A673 (cell line): ENCODE data around the gene STIM1. TPM values are rescaled to one million over a fixed set of nuclear protein-coding genes. Genes with fewer than 3 reads are reported as not detected.

Source experiments
- BruUV-seq: library from RNA; stranded (reverse); fragments of 400-500 nt; replicated peaks from 2 replicates; lab custom pipeline; 2021; lab: Mats Ljungman, UMichigan
- CTCF ChIA-PET: fragments of 300-600 bp; sonication (Branson Sonifier 250); formaldehyde crosslinking; loops from one replicate; lab custom pipeline; 2022; ENCODE audit warnings: antibody characterized with exemption; lab: Charles Lee
- POLR2A ChIA-PET: fragments of 300-600 bp; sonication (Branson Sonifier 250); formaldehyde crosslinking; loops from one replicate; lab custom pipeline; 2022; ENCODE audit warnings: antibody characterized with exemption; ENCODE audit not compliant: low non-redundant PET; lab: Charles Lee
- DNase-seq: peaks from one replicate; pipeline ENCODE4 v3.0.0-alpha.2; 2015; ENCODE audit warnings: low spot score
- H3K27ac ChIP-seq: fragments of 200-600 bp; sonication (generic); 2 replicates; pipeline ENCODE4 v1.5.1; 2016; ENCODE audit warnings: mixed run types, low read depth, mild to moderate bottlenecking, mixed read lengths, antibody characterized with exemption, low read length; ENCODE audit not compliant: poor library complexity, severe bottlenecking
- H3K27me3 ChIP-seq: fragments of 200-600 bp; sonication (generic); replicated peaks from 2 replicates; pipeline ENCODE4 v1.6.1; 2017; ENCODE audit warnings: mixed run types, low read depth, mild to moderate bottlenecking, mixed read lengths, antibody characterized with exemption, low read length; ENCODE audit not compliant: insufficient read depth, poor library complexity
- H3K36me3 ChIP-seq: fragments of 200-600 bp; sonication (generic); 2 replicates; pipeline ENCODE4 v1.6.1; 2016; ENCODE audit warnings: mixed run types, mild to moderate bottlenecking, mixed read lengths, antibody characterized with exemption, low read length; ENCODE audit not compliant: insufficient read depth, poor library complexity, severe bottlenecking
- H3K4me1 ChIP-seq: fragments of 200-600 bp; sonication (generic); 2 replicates; pipeline ENCODE4 v1.6.1; 2017; ENCODE audit warnings: mixed run types, mild to moderate bottlenecking, mixed read lengths, antibody characterized with exemption, low read length; ENCODE audit not compliant: insufficient read depth, poor library complexity, severe bottlenecking
- H3K4me3 ChIP-seq: fragments of 200-600 bp; sonication (generic); 2 replicates; pipeline ENCODE4 v1.5.1; 2016; ENCODE audit warnings: low read depth, mixed run types, mild to moderate bottlenecking, mixed read lengths, low read length; ENCODE audit not compliant: poor library complexity, severe bottlenecking
- H3K9me3 ChIP-seq: fragments of 200-600 bp; sonication (generic); 2 replicates; pipeline ENCODE4 v1.6.1; 2016; ENCODE audit warnings: mixed run types, low read depth, mild to moderate bottlenecking, mixed read lengths, antibody characterized with exemption, low read length; ENCODE audit not compliant: poor library complexity, severe bottlenecking
- EZH2 ChIP-seq: fragments of 200-600 bp; sonication (generic); IDR thresholded peaks from 2 replicates; pipeline ENCODE4 v1.6.1; 2017; ENCODE audit warnings: borderline replicate concordance, low read depth, mild to moderate bottlenecking, mixed read lengths, antibody characterized with exemption, low read length; ENCODE audit not compliant: poor library complexity, severe bottlenecking
- intact Hi-C: fragments of 100-400 bp; cut with micrococcal nuclease; formaldehyde crosslinking; loops from one replicate; pipeline ENCODE4 v1.10.0; 2022; ENCODE audit not compliant: unreplicated experiment
- total RNA-seq: library from RNA; stranded (reverse); gene quantifications from 2 replicates; pipeline ENCODE4 v1.2.3, GENCODE V29; 2021
- TF ChIP-seq, protein P1 (sequence below): fragments of 300-800, 200-600 bp; sonication (generic); conservative IDR thresholded peaks from 2 replicates; pipeline ENCODE4 v1.5.1; 2017; ENCODE audit warnings: low read depth, mild to moderate bottlenecking, antibody characterized with exemption, low read length, moderate library complexity, mixed read lengths

STIM1 gene
- total RNA-seq, 1 experiment from 2014 or later, result 14.2 TPM

- BruUV-seq, result no TSS peak
- CTCF ChIA-PET, result no interaction called here
- intact Hi-C loops, result no loop called here
Measured at GRCh38 chr11:3939651-3940190, 84.3 kb downstream of the STIM1 start.

GRCh38 chr11:3942160-3942955, 86.9 kb downstream of the STIM1 start:
- H3K4me3 ChIP-seq, result no peak overlapping the region
- intact Hi-C loops, result no loop called here
- no peaks in the 10 kb centered on the region for H3K27me3 ChIP-seq
- peaks cover 10% of the 10 kb centered on the region for H3K4me1 ChIP-seq
- BruUV-seq, result no TSS peak
- CTCF ChIA-PET, result no interaction called here
- H3K9me3 ChIP-seq, result no peaks in the 10 kb centered on the region
- POLR2A ChIA-PET, result no interaction called here
- H3K27ac ChIP-seq, result no peak overlapping the region
- TF ChIP-seq EZH2, result no peak
- TF ChIP-seq, protein P1, sequence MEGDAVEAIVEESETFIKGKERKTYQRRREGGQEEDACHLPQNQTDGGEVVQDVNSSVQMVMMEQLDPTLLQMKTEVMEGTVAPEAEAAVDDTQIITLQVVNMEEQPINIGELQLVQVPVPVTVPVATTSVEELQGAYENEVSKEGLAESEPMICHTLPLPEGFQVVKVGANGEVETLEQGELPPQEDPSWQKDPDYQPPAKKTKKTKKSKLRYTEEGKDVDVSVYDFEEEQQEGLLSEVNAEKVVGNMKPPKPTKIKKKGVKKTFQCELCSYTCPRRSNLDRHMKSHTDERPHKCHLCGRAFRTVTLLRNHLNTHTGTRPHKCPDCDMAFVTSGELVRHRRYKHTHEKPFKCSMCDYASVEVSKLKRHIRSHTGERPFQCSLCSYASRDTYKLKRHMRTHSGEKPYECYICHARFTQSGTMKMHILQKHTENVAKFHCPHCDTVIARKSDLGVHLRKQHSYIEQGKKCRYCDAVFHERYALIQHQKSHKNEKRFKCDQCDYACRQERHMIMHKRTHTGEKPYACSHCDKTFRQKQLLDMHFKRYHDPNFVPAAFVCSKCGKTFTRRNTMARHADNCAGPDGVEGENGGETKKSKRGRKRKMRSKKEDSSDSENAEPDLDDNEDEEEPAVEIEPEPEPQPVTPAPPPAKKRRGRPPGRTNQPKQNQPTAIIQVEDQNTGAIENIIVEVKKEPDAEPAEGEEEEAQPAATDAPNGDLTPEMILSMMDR, result no peak
- no peak for DNase-seq
- H3K36me3 ChIP-seq, result no peaks in the 10 kb centered on the region

More at GRCh38 chr11:3939651-3940190, 84.3 kb downstream of the STIM1 start:
- H3K27me3 ChIP-seq, result no peaks in the 10 kb centered on the region
- no peaks in the 10 kb centered on the region for H3K9me3 ChIP-seq
- H3K4me3 ChIP-seq, result no peak overlapping the region
- TF ChIP-seq EZH2, result no peak
- TF ChIP-seq, protein P1, result no peak
- H3K36me3 ChIP-seq, result no peaks in the 10 kb centered on the region
- no peak for DNase-seq
- H3K4me1 ChIP-seq, result no peaks in the 10 kb centered on the region
- no peak overlapping the region for H3K27ac ChIP-seq
- POLR2A ChIA-PET, result no interaction called here

- no TSS peak for BruUV-seq
- no peak overlapping the region for H3K4me3 ChIP-seq
- CTCF ChIA-PET, result no interaction called here
- peaks cover 11% of the 10 kb centered on the region for H3K4me1 ChIP-seq
- no peak for DNase-seq
- H3K27me3 ChIP-seq, result no peaks in the 10 kb centered on the region
- POLR2A ChIA-PET, result no interaction called here
- no peak overlapping the region for H3K27ac ChIP-seq
- TF ChIP-seq EZH2, result no peak
- TF ChIP-seq, protein P1, result no peak
- H3K36me3 ChIP-seq, result no peaks in the 10 kb centered on the region
- no peaks in the 10 kb centered on the region for H3K9me3 ChIP-seq
- intact Hi-C loops, result no loop called here
Measured at GRCh38 chr11:3942956-3943497, 87.6 kb downstream of the STIM1 start.
